GM21786 (cell line): ENCODE data around the gene CNTNAP2.
"Not testable (repeated sequence)": the region's sequence is repeated elsewhere in the genome, so short reads cannot be mapped to it uniquely, and the experiment has no call there.

Experiments
- ATAC-seq: cut with Tn5 transposase; IDR thresholded peaks from one replicate; pipeline ENCODE4 v1.9.1; 2021; ENCODE audit not compliant: unreplicated experiment

Gene CNTNAP2

GRCh38 chr7:148264933-148265557 lies 2148.4 kb downstream of the CNTNAP2 start:
- ATAC-seq: peak; percentile 64

- ATAC-seq: no peak
Measured at GRCh38 chr7:148265896-148266295, 2149.3 kb downstream of the CNTNAP2 start.

GRCh38 chr7:148266795-148267194 lies 2150.2 kb downstream of the CNTNAP2 start:
- ATAC-seq: no peak

GRCh38 chr7:148270576-148270975 lies 2154.0 kb downstream of the CNTNAP2 start:
- ATAC-seq: no peak

GRCh38 chr7:148274118-148274517 lies 2157.5 kb downstream of the CNTNAP2 start:
- no peak for ATAC-seq

GRCh38 chr7:148275359-148275890 lies 2158.8 kb downstream of the CNTNAP2 start:
- ATAC-seq: no peak

- no peak for ATAC-seq
Measured at GRCh38 chr7:148276314-148277041, 2159.9 kb downstream of the CNTNAP2 start.

- ATAC-seq: no peak
Measured at GRCh38 chr7:148277042-148277660, 2160.6 kb downstream of the CNTNAP2 start.

- no peak for ATAC-seq
Measured at GRCh38 chr7:148286150-148286549, 2169.5 kb downstream of the CNTNAP2 start.

- no peak for ATAC-seq
Measured at GRCh38 chr7:148287538-148287937, 2170.9 kb downstream of the CNTNAP2 start.

- no peak for ATAC-seq
Measured at GRCh38 chr7:148288592-148289151, 2172.1 kb downstream of the CNTNAP2 start.

- no peak for ATAC-seq
Measured at GRCh38 chr7:148289630-148290029, 2173.0 kb downstream of the CNTNAP2 start.

GRCh38 chr7:148290538-148290937 lies 2173.9 kb downstream of the CNTNAP2 start:
- no peak for ATAC-seq

- no peak for ATAC-seq
Measured at GRCh38 chr7:148291799-148292198, 2175.2 kb downstream of the CNTNAP2 start.

- ATAC-seq: no peak
Measured at GRCh38 chr7:148296994-148297644, 2180.5 kb downstream of the CNTNAP2 start.

- ATAC-seq: not testable (repeated sequence)
Measured at GRCh38 chr7:148298768-148299167, 2182.2 kb downstream of the CNTNAP2 start.

- no peak for ATAC-seq
Measured at GRCh38 chr7:148299350-148300276, 2183.0 kb downstream of the CNTNAP2 start.

- not testable (repeated sequence) for ATAC-seq
Measured at GRCh38 chr7:148302436-148302835, 2185.8 kb downstream of the CNTNAP2 start.

- ATAC-seq: no peak
Measured at GRCh38 chr7:148303295-148304082, 2186.9 kb downstream of the CNTNAP2 start.
